GM21528 (cell line): ENCODE data around the gene MAML3.

Experiments used
- ATAC-seq: cut with Tn5 transposase; IDR thresholded peaks from one replicate; pipeline ENCODE4 v1.9.1; 2021; ENCODE audit warnings: mild to moderate bottlenecking, moderate library complexity; ENCODE audit not compliant: unreplicated experiment, low FRiP score

MAML3 gene

DNA sequence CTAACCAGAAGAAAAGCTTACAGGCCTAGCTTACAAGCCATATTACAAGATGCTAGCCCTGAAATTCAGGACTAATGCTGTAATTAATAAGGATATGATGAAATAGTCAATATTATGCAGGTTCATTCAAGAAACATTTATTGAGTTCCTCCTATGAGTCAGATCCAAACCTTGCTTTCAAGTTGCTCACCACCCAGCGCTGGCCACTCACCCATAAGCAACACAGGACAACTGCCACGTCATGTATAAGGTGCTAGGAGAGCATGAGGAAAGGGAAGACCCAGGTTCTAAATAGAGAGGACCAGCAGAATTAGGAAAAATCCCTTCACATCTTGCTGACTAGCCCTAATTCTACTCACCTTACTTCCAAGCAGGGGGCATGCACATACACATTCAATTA is 23.3 kb downstream of the MAML3 start:
- no peak for ATAC-seq

DNA sequence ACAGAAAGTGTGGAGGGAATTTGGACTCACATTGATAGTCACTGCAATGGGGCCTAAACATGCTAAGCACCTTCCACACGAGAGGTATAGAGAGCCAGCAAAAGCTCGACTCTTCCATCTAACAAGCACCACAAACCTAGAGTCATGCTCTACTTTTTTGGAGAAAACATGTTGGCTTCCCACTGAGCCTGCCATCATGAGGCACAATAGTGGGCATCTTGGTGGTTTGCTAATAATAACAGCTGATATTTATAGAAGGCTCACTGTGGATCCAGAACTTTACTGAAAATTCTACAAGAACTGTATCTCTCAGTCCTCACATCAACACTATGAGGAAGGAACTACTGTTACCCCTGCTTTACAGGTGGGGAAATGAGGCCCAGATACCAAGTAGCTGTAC is 26.6 kb downstream of the MAML3 start:
- no peak for ATAC-seq

DNA sequence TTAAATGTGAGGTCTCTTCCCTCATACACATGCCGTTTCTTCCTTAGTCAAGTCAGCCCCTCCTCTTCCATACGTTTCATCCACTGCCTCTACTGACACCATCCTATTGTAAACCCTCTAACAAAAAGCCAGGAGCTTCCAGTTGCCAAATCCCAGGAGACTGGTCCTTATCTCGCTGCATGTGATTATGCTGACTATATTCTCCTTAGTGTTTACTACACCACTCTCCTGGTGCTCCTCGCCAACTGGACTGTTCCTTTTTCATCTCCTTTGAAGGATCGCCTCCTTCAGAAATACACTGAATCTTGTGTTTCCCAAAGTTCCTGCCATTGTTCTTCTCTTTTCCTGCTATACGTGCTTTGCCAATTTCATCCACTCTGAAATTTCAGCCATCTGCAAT is 27.7 kb downstream of the MAML3 start:
- no peak for ATAC-seq

DNA sequence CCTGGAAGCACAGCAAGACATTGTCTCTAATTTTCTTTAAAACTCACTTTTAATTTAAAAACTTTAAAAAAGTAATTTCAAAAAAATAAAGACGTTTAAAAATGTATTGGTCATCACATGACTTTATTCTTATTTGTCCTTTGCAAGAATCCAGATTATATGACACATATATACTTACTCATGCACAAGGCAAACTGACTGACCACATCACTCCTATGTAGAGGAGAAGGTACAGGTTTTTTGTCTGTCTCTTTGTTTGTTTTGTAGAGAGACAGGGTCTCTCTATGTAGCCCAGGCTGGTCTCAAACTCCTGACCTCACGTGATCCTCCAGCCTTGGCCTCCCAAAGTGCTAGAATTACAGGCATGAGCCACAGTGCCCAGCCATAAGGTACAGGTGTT is 28.6 kb downstream of the MAML3 start:
- ATAC-seq, result no peak

DNA sequence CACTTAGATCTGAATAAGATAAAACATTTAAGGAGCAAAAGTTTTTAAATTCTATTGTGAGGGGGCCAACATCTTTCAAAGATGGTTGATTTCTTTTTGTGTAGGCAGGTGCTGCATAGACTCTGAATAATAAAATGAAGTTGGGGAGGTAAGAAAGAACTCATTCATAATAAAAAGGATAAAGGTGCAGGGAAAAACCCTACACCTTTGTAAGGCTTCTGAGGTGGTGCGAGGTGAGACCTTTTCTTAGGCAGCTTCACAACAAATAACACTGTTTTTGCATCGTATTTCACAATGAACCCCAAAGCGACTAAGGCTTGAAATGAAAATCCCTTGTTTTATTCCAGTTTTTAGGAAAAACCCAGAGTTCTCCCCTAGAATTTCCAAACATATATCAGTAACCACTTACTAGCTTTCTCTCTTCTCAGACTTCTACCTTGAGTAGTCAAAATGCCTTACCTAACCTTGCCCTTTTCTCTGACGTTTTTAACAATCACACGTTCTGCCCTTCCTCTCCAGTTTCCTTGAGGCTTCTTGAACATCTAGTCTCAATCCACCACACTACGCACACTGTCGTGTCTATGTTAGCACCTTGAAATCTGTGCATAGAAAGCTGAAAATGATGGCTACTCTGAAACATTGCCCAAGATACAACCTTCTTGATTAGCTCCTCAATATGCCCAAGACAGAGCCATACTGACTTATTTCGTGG is 30.2 kb downstream of the MAML3 start:
- no peak for ATAC-seq

DNA sequence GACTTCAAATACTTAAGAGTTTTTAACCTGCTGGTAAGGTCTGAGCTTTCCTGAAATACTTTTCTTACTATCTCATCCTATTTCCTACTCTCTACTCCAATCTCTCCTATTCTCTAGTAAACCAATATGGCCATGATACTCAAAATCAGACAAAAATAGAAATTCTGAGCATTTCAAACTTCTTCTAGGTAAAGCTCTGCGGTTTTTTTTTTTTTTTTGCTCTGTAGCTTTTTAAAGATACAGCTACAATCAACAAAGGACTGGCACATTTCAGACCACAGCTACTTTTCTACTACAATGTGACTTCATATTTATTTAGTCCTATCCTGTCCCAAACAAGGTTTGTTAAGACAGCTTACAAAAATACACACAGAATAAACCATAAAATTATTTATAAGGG is 31.1 kb downstream of the MAML3 start:
- no peak for ATAC-seq

DNA sequence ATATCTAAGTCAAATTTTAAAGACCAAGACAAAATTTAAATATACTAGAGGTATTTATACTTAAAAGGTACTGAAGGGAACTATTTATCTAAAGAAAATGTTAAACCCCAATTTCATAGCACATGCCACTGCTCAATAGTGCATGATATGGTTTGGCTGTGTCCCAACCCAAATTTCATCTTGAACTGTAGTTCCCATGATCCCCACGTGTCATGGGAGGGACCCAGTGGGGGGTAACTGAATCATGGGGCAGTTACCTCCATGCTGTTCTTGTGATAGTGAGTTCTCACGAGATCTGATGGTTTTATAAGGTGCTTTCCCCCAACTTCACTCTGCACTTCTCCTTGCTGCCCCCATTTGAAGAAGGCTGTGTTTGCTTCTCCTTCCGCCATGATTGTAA is 32.3 kb downstream of the MAML3 start:
- ATAC-seq, result no peak

DNA sequence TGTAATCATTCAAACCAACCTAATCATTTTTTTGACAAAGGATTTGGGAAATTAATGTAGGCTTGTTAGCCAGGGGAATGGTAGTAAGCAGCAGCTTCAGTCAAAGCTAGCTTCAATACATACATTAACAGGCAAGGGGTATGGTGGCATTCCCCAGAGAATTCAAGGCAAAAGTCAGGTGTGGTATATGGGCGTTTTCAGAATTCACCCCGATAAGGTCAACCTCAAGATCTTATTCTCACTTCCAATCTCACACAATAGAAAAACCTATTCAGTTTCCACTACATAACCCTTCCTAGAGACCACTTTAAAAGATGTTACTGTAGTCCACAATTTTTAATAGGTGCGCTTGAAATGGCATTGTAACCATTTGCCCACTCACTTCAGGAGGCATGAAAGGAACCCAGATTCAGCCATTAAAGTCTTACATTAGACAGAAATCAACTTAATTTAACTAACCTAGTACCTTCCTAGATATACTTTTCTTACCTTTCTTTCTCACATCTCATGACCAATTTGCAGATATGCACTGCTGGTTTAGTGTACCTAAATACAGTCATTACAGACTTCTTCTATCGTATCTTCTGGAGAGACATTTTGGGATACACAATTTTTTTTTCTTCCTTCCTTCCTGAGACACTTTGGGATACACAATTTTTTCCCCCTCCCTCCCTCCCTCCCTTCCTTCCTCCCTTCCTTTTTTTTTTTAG is 34.9 kb downstream of the MAML3 start:
- ATAC-seq, result no peak

DNA sequence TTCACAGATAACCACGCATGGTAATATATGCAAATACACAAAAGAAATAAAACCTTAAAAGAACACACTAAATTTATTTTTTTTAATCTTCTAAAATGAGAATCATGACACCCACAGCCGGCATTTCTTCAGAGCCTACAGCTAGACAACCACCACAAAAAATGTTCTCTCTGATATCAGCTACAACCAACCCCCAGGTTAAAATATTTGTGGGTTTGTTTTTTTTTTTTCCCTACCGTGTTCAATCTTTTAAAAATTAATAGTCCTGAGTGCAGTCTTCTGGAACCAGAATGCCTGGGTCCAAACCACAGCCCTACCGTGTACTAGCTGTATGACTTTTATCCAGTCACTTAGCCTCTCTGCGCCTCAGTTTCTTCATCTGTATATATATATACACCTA is 36.0 kb downstream of the MAML3 start:
- no peak for ATAC-seq

DNA sequence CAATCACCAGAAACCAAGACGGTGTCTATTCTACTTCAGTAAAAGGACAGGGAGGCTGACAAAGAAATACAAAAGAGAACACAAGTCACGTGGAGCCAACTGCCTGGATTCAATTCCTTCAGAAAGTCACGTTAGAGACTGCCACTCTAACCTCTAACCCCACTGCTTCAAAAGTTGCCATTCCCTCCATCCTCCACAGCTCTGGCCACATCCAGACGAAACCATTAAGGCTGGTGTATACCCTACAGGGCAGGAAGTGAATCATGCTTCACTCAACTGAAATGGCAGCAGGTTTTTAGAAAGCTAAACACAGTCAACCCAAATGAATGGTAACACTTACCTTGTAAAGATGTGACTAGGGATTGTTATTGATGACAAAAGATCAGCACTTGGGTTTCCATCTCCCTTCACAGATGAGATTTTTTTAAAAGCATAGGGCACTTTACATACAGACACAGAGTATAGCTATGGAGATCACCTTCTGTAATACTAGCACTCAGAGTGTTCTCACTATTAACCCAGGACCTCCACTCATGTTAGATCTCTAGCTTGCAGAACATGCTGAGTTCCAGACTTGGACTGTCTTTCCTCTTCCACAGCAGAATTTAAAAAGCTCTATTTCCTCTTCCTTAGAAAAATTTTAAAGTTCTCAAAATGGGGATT is 37.4 kb downstream of the MAML3 start:
- no peak for ATAC-seq

DNA sequence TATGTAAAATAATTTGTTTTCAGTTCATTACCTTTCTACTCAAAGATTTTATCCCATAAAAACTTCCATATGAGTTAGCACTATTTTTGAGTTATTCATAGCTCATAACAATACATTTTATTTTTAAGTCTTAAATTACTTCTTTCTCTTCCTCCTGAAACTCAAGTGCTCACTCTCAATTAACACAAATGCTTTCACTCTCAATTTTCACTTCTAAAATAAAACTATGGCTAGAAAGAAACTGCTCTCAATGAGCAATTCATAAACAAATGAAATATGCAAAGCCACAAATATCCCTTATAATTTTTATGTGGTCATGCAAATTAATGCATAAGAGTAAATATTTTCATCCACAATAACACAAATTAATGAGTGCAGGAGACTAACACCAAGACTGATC is 38.8 kb downstream of the MAML3 start:
- ATAC-seq, result no peak

DNA sequence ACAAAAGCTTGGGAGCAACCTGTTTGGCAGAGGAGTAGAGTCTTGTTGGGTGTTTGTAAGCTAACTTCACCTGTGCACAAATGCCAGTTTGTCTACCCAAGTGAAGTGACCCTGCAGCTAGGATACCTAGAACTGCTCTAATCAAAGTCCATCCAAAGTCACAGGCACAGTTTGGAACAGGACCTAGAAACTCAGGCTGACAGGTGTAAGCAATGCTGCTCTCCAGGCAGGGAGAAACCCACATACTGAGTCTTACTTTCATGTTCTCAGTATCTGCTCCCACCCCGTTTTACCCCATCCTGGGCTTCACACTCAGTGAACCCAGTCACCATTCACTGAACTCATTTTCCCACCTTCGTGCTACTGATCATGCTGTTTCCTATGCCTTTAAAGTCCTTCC is 40.3 kb downstream of the MAML3 start:
- no peak for ATAC-seq

DNA sequence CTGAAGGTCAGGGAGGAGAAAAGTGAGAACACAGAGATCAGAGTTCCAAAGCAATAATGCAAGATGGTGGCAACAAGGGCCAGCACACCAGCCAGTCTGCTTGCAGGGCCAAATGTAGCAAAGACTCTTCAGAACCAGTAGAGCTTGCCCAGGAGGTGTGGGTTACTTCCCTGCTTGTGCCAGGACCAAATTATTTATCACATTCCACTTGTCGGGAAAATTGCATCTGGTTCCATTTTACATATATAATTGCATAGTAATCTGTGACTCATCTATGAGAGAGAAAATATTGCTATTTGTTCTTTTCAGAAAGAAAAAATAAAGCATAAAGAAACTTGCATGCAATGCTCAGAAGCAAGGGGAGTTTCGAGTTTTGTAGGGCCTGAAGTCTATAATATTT is 41.4 kb downstream of the MAML3 start:
- ATAC-seq, result no peak

DNA sequence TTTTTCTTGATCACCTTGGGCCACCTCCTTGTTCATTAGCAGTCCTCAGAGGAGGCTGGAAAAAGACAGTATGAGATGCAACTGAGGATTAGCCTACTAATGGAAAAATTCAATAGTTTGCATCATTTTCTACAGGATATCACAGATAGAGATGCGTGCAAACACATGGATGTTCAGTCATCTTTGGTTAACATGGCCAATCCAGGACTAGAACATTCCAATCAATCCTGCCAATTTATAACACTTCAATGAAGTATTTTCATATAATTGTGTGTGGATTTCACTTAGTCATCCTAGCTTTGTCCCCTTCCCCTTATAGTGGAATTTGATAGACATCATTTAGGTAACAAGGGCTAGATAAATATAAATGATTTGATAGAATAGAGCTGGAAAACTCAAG is 42.7 kb downstream of the MAML3 start:
- no peak for ATAC-seq

DNA sequence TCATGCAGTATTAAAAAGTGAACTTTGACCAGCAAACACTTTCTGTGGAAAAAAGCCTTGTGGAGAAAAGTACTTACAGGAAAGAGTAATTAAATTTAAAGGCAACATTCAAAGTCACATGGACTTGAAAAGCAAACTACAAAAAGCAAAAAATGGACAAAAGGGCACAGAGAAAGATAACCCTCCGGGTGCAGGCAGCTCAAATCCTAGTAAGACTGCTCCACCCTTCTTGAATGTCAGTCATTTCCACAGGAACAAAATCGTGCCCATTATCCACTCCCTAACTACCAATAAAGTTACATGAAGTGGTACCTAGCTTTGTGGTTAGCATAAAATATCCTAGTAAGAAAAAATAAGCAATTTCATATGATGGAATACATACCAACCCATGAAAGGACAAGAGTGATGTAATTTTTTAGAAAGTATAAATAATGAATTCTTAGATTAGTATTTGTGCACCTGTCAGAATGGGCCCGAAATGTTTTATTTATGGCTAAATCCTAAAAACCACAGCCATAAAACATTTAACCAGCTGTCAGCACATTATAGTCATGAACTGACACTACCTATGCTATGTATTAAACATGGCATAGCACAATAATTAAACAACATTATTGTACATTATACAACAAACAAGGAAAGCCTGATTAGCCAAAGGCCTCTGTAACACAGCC is 43.3 kb downstream of the MAML3 start:
- no peak for ATAC-seq

DNA sequence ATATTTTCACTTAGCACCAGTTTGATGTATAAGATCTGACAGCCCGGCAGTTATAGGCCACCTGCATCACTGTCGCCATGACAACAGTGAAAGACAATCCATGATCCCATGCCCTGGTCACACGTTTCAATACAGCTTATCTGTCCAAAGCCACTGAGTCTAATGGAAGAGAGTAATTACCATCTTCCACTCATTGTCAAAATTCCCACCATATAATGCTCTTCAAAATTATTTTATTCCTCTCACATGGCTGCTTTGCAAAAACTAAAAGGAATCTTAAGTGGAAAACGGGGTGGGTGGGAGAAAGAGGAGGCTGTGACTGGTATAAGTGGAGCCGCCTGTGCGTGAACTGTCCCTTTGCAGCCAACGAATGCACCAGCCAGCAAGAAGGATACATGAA is 44.2 kb downstream of the MAML3 start:
- no peak for ATAC-seq

DNA sequence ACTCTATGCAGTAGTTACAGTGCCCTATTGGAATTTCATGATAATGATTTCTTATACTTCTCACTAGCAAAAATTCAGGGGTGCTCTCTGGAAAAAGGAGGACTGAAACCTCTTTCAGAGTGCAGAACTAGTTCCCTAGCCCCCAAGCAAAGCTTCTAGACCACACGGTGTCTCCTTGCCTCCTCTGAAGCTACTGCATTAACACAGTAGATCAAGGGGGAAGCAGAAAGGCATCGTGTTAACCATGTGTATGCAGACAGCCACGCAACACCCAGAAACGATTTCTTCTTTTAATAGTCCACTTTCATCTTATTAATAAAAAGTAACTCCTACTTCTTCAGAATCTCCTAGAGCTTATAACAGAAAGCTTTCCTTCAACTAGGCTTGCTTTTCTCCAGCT is 44.7 kb downstream of the MAML3 start:
- ATAC-seq, result no peak

DNA sequence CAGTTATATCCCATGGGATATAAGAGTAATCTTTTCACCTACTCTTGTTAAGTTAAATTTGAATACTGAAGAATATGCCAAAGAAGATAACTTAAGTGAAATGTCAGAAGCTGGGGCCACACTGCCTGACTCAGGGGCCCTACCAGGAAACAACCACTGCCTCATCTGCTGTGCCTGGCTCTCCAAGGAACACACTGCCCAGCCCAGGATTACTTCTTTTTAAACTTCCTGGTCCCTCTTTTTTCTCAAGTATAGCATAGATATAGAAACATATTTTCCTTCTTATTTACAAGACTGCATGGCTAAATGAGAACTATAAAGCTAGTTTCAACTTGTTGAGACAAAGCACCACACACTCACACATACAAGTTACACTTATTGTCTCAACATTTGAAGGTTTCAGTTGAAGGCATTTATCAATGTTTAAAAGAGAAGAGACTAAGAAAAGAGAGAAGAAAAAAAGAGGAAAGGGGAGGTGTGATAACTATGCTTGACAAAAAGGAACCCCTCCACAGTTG is 45.2 kb downstream of the MAML3 start:
- no peak for ATAC-seq

DNA sequence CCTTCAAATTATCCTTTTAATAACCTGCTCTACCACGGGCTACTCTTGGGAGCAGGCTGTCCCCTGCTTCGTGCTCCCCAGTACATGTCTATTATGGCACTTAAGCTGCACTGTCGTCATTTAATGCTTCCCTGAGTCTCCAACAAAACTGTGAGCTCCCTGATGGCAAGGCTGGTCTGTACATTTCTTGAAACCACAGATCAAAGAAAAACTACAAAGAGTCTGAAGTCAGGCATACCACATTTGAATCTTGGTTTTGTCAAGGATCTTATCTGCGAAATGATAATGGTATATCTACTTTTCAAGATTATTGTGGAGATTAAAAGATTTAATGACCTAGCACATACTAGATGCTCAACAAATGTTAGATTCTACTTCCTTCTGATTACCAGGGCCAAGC is 45.7 kb downstream of the MAML3 start:
- ATAC-seq, result no peak

DNA sequence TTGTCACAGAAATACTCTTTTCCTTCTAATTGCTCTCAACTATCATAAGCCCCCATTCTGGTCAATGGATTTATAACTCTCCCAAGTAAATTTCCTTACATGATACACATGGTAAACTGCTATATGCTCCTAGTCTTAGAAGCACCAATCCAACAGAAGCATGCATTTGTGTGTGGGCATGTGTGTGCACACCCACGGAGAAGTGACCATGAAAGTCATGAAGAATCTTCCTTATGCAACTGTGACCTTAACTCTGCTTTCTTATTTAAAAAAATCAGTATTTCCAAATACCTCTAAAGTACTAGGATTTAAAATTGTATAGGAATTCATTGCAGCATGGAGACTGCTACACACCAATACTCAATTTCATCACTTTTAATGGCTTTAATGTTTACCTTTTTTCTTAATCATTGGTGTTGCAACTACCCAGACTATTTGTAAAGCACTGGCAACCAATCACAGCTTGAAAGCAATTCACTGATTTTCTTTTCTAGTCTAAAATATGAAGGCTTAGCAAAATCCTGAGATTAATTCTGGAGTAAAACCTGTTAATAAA is 47.6 kb downstream of the MAML3 start:
- ATAC-seq, result no peak

DNA sequence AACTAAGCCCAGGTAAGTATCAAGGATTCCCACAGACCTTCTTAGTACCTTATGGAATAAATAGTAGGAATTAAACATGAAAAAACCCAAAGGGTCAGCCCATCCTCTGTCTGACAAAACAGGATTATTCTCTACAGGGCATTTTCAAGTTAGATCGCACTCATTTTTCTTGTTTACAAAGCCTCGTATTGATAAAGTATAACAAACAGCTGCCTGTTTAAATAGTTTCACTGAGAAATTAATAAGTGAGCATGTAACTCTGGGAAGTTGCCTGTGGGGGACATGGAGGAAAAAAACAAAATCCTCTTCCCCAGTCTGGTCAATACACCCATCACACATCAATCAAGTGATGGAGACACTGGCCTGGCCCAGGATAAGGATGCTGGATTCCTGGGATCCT is 48.5 kb downstream of the MAML3 start:
- no peak for ATAC-seq
